ENCODE measurements around the gene NTF4.

DNA sequence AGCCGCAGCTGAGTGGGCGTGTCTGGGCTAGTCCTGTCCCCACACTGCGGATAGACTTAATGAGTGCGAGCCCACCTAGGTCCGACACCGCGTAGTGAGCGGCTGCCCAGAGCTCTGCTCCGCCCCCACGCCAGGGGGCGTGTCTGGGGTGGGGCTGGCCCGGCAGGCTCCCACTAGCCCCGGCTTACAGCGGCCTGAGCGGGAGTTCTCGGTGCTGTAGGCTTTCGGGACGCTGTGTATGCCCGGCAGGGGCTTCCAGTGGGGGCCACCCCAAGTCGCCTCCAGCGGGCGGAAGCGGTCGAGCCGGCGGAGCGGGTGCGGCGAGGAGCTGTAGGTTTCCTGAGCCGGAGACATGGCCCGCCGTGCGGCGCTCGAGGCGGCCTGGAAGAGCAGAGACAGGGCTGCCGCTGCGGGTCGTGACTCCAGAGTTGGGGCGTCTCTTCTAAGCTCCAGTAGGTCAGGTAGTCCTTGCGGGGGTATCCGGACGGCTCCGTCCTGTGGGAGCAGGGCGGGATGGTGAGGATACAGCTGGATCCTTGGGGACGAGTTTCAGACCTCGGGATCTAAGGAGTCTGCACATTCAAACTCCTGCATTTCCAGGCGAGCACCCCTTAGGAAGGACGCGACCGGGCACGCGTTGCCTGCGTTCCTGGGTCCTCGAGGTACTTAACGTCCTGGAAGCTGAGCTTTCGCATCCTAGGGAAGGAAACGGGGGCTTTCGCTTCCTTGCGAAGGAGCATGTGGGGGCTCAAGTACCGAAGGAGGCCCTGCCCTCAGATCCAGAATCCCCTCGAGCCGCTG, 8.3 kb downstream of the NTF4 start:
- TF ChIP-seq POLR2A (IDR thresholded peaks at IDR 0.05) = no peak
- TF ChIP-seq, protein P1, sequence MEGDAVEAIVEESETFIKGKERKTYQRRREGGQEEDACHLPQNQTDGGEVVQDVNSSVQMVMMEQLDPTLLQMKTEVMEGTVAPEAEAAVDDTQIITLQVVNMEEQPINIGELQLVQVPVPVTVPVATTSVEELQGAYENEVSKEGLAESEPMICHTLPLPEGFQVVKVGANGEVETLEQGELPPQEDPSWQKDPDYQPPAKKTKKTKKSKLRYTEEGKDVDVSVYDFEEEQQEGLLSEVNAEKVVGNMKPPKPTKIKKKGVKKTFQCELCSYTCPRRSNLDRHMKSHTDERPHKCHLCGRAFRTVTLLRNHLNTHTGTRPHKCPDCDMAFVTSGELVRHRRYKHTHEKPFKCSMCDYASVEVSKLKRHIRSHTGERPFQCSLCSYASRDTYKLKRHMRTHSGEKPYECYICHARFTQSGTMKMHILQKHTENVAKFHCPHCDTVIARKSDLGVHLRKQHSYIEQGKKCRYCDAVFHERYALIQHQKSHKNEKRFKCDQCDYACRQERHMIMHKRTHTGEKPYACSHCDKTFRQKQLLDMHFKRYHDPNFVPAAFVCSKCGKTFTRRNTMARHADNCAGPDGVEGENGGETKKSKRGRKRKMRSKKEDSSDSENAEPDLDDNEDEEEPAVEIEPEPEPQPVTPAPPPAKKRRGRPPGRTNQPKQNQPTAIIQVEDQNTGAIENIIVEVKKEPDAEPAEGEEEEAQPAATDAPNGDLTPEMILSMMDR (IDR thresholded peaks at IDR 0.05) = peak in 4 of 6 experiments; percentile 15 to 38 (median 28)

All from Peyer's patch (tissue), 4 donors.